IPS DF 4.7 (cell line): ENCODE results near the gene PLXNB3.
"Not testable (repeated sequence)": the region's sequence is repeated elsewhere in the genome, so short reads cannot be mapped to it uniquely, and the experiment has no call there.

Source experiments
- DNase-seq: peaks from one replicate; pipeline ENCODE4 v3.0.0-alpha.2; 2013; ENCODE audit warnings: low spot score; ENCODE audit errors: extremely low read depth

Gene PLXNB3

GRCh38 chrX:153732401-153732800 lies 31.6 kb upstream of the PLXNB3 start:
- DNase-seq: no peak

DNA sequence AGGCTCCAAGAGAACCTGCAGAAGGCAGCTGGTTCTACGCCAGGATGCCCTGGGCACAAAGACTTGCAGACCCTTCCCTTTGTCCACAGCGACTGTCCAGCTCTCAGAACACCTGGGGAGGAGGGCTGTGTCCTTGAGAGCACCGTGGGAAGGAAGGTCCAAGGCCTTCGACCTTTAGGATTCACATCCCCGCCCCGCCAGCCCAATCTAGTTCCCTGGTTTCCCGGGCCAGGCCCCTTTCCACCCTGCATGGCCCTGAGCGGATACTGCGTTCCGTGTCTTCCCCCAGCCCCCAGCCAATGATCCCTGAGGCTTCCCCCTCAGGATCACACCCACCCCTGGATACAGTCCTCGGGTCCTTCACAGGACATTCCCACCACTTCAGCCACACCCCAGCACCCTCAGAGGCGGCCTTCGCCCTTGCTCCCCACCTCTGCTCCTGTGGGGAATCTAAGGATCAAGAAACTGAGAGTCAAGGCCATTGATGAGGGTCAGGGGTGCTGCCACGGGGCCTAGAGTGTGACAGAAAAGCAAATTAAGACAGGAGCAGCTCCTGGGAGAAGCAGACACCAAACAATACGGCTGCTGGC lies 30.3 kb upstream of the PLXNB3 start:
- no peak for DNase-seq

DNA sequence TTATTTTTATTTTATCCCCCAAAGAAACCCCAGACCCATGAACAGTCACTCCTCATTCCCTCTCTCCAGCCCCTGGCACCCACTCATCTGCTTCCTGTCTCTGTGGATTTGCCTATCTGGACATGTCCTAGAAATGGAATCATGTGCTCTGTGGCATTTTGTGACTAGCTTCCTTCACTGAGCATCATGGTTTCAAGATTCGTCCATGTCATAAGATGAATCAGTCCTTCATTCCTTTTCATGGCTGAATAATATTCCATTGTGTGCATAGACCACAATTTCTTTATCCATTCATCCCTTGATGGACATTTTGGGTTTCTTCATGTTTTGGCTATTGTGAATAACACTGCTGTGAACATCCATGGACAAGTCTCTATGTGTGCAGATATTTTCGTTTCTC lies 29.2 kb upstream of the PLXNB3 start:
- DNase-seq: no peak

- no peak for DNase-seq
Measured at GRCh38 chrX:153735274-153735673, 28.8 kb upstream of the PLXNB3 start.

DNA sequence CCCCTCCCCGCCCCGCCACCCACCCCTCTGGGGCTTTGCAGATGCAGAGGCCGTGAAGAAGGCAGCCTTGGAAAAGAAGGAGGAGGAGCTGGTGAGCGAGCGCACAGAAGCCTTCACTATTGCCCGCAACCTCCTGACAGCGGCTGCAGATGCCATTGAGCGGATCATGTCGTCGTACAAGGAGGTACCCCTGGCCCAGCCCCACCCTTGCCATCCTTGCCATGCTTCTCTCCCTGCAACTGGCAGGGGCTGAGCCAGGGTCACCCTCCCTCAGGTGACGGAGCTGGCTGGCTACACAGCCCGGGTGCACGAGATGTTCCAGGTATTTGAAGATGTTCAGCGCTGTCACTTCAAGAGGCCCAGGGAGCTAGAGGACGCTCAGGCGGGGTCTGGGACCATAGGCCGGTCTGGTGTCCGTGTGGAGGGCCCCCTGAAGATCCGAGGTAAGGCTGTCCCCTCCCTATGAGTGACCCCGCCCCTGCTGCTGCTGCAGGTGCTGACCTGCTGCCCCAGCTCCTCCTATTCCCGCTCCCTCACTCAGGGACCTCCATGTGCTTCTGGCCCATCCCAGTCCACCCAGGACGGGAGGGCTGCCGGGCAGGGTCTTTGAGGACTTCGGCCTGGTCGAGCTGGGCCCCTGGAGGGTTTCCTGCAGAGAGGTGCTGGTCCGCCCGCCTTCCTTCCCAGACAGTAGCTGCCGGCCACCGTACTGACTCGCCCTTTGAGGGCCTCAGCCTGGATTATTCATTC lies 27.8 kb upstream of the PLXNB3 start:
- no peak for DNase-seq

DNA sequence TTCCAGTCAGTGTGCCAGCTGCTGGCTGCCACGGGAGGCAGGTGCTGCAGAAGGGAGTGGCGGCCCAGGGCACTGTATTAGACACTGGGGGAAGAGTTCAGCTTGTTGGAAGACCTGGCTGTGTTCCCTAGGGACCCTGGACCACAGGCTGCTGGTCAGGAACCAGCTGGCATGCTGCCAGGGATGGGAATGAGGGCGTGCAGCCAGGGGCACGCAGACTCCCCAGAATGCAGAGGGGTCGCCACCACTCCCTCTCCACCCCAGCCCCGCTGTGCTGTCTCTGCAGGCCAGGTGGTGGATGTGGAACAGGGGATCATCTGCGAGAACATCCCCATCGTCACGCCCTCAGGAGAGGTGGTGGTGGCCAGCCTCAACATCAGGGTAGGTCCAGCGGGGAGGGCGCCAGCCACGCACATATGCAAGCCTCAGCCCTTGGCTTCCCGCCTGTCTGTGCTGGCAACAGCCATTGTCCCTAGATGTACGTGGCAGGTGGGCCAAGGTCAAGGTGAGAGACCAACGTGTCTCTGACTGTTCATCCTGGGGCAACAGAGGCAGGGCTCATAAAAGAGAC lies 27.1 kb upstream of the PLXNB3 start:
- DNase-seq: no peak

DNA sequence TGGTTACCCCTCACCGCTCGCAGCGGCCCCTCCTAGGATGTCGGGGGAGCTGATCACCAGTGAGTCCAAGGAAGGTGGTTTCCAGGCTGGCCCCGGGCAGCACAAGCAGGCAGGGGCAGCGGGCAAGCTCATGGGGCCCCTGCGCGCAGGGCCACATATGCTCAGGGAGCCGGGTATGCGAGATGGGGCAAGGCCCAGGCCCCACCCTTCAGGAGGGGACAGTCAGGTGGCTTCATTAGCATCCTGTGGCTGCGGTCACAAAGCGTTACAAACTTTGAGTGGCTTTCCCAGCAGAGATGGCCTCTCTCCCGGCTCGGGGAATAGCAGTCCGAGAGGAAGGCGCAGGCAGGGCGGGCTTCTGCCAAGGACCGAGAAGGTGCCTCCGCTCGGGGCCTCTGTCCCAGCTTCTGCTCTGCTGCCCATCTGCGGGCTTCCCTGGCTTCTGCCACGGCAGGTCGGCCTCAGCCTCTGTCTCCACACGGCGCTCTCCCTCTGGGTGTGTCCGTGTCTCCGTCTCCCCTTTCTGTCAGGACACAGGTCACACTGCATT lies 25.9 kb upstream of the PLXNB3 start:
- DNase-seq: no peak

DNA sequence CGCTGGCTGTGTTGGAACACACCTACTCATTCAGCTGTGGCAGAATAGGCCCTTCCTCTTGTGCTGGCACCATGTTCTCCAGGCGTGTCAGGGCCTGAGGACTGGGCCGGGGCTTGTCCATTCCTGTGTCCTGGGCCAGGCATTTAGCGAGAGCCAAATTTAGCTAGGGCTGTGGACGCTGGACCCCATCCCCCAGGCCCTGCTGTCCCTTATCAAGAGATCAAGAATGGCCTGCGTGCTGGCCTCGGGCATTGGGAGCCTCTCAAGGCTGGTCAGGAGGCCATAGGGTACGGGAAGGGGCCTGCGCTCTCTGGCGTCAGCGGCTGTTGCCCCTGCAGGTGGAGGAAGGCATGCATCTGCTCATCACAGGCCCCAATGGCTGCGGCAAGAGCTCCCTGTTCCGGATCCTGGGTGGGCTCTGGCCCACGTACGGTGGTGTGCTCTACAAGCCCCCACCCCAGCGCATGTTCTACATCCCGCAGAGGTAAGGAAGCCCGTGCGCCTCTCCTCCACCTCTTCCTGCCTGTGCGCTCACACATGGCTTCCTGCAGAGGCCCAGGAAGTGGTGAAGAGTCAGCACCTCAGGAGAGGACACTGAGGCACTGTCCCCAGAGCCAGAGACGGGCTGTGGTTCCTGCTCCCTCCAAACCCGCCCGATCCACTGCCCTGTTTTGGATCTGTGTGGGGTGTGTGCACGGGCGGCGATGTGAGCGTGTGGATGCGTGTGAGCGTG lies 24.1 kb upstream of the PLXNB3 start:
- no peak for DNase-seq

- no peak for DNase-seq
Measured at GRCh38 chrX:153740631-153741222, 23.3 kb upstream of the PLXNB3 start.

DNA sequence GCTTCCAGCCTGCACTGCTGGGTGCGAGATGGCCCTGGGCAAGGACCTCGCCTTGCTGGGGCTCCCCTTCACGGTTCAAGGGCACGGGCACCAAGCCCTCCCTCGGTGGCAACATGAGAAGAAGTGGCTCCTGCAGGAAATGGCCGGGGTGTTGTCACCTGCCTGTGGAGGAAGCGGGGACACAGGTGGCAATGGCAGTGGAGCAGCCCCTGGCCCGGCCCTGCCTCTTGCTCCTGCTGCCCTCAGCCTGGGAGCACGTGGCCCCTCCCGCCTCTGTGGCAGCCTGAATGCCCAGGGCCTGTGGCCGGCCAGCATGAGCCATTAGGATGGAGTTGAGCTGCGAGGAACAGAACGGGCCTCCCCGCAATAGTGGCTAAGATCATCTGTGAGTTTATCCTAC lies 22.6 kb upstream of the PLXNB3 start:
- no peak for DNase-seq

DNA sequence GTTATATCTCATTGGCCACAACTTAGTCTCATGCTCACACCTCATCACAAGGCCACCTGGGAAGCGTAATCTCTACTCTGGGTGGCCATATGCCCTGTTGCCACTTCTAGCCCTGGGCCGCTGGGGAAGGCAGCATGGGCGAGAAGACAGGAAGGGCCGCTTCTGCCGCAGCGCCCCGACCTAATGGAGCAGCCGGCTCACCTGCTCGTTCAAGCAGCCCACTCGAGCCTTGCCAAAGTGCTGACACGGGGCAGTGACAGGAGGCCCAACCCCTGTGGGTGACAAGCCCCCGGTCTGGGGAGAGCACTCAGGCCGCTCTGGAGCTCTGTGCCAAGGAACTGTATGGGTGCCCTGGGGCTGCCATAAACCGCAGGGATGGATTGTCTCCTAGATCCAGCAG lies 21.9 kb upstream of the PLXNB3 start:
- DNase-seq: not testable (repeated sequence)

- not testable (repeated sequence) for DNase-seq
Measured at GRCh38 chrX:153742796-153743467, 21.1 kb upstream of the PLXNB3 start.

DNA sequence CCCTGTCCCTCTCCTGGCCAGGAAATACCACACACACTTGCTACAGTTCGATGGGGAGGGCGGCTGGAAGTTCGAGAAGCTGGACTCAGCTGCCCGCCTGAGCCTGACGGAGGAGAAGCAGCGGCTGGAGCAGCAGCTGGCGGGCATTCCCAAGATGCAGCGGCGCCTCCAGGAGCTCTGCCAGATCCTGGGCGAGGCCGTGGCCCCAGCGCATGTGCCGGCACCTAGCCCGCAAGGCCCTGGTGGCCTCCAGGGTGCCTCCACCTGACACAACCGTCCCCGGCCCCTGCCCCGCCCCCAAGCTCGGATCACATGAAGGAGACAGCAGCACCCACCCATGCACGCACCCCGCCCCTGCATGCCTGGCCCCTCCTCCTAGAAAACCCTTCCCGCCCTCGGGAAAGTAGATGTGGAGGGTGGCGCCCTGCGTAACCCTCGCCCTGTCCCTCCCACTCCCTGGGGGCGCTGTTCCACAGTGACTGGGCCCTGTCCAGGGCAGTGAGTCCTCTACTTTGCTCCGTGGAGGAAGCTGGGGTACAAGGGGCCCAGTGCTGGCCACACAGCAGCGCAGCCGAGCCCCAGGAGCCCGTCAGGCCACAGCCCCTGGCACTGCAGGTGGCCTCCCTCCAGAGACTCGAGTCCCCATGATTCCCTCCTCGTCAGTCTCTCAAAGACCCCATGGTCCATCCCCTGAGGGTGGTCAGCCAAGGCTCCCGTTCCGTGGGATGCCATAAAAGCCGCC lies 20.4 kb upstream of the PLXNB3 start:
- not testable (repeated sequence) for DNase-seq

DNA sequence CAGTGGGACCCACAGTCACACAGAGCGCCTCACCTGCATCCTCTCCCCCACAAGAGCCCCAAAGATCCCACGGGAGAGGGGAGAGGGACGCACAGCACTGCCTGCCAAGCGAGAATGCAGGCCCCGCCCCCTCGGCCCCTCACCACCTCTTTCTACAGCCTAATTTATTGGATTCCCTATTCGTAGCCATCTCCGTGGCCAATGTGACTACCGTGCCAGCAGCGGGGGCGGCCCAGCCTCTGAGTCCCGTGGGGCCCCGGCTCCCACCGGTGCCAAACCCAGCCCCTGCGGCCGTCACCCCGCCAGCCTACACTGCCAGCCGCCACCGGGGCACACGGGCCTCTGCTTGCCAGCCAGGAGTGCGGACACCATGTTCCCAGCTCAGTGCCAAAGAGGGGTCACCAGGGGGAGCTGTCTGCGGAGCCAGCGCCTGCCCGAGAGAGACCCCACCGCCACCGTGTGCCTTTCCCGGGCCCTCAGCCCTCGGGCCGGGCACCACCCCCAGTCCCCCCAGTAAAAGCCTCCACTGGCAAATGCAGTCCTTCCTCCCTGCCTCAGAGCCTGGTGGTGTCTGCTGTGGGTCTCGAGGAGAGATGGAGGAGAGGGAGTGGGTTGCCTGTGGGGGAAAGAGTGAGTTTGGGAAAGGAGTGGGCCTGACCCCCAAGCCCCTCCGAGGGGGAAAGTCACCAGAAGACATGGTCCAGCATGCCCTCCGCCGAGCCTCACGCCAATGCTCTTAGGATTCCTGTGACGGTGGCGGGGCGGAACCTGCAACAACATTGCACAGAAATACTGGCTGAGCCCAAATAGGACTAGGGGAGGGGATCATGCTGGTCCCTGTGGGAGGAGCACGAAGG lies 19.6 kb upstream of the PLXNB3 start:
- no peak for DNase-seq

DNA sequence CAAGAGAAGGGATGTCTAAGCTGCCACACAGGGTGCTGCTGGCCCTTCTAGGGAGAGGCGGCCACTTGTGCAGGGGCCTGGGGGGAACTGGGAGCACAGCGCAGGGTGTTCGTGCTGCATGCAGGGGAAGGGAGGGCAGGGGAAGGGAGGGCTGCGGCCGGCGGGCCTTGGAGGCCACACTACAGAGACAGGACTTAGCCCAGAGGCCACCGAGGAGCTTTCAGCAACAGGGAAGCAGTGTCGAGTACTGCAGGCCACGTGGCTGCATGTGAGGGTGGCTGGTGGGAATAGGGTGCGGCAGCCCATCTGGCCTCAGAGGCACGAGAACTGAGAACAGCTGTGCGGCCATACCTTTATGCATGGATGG lies 19.0 kb upstream of the PLXNB3 start:
- DNase-seq: not testable (repeated sequence)

DNA sequence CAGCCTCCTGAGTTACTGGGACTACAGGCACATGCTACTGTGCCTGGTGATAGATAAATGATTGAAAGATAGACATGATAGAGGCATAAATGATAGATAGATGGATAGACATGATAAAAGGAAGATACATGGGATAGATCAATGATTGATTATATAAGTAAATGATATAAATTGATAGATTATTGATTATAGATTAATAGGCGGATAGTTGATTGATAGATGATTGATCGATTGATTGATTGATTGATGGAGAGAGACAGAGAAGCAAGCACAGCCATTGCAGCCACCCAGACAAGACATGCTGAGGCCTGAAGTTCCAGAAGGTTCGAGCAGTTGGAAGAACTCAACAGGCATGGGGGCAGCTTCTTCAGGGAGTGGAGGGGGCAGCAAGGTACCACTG lies 17.7 kb upstream of the PLXNB3 start:
- DNase-seq: no peak

GRCh38 chrX:153746991-153747390 lies 17.1 kb upstream of the PLXNB3 start:
- not testable (repeated sequence) for DNase-seq

DNA sequence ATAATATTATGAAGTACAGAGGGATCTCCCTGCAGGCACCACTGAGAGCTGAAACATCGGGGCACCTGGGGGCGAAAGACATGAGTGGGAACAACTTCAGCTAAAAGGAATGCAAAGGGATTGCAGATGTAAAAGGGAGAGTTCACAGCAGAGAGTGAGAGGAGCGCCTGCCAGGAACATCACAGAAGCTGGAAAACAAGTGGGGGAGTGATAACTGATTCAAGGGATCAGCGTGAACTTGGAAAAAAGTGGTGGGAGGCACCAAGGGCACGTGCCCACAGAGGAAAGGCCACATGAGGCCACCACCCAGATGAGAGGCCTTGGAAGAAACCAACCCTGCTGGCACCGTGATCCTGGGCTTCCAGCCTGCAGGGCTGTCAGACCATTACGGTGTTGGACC lies 15.0 kb upstream of the PLXNB3 start:
- DNase-seq: not testable (repeated sequence)

DNA sequence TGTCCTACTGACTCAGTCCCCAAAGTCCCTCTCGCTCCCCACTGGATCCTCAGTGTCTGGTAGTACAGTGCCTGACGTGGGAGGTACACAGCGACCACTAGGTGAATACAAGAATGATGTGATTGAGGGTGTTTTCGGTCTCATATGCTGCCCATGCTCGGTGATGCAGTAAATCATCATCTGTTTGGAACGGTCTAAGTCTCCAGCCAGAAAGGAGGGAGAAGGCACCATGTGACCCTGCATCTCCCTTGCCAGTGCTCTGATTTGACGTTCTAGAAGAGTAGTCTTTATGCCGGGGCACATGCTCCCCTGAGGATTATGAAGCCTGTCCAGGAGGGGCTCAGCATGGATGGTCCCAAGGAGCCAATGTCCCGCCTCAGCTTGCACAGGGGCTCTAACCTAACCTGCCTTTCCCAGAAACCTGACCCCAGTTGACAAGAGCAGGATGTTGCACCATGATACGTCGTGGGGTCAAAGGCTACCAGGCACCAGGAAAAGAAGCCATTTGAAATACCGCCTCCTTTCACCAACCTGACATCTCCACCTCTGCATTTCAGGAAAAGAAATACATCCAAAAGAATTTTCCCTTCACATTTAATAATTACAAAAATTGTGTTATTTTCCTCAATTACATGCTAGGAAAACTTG lies 13.8 kb upstream of the PLXNB3 start:
- DNase-seq: no peak
